ENCODE measurements around the gene JAKMIP2.
"Not testable (repeated sequence)": the region's sequence is repeated elsewhere in the genome, so short reads cannot be mapped to it uniquely, and the experiment has no call there.

The JAKMIP2 gene

GRCh38 chr5:147582272-147582671, 200.3 kb downstream of the JAKMIP2 start:
- DNase-seq: not testable (repeated sequence)

DNA sequence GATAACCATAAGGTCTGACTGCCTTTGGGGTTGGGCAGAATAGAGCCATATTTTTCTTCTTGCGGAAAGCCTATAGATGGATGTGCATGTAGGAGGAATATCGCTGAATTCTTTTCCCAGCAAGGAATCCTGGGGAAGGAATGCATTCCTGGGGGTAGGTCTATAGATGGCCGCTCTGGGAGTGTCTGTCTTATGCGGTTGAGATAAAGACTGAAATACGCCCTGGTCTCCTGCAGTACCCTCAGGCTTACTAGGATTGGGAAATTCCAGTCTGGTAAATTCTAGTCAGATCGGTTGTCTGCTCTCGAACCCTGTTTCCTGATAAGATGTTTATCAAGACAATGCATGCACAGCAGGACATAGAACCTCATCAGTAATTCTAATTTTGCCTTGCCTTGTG, 202.1 kb downstream of the JAKMIP2 start:
- not testable (repeated sequence) for DNase-seq

DNA sequence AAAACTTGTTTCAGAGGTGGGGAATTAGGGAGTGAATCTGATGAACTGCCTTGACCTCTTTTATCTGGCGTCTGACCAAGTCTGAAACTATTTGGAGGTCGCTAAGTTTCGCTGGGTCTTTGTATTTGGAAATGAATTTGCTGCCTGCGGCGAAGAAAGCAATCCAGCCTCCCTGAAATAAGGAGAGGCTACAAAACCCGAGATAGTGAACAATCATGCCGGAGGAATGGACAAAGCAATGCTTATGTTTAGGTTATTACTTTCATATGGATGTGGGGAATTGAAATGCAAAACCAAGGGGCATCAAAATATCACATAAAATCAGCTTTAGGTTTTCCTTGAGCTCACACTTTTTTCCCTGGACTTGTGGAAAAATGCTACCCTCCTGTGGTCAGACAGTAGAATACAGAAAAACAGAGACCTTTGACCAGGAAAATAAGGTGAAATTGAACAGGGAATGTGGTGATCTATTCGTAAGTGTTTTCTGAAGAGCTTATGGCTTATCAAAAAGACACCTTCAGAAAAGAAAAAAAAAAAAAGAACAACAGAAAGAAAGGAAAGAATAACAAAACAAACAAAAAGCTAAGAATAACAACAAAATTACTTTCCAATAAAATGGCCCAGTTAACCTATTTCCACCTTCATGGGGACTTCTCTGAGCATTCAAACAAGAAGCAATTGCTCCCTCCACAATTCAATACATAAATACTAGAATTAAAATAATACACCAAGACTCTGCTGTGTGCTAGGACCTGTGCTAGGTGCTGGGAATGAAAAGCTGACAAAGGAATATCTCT, 204.1 kb downstream of the JAKMIP2 start:
- DNase-seq: no peak

GRCh38 chr5:147576646-147577535, 205.6 kb downstream of the JAKMIP2 start:
- no peak for DNase-seq

DNA sequence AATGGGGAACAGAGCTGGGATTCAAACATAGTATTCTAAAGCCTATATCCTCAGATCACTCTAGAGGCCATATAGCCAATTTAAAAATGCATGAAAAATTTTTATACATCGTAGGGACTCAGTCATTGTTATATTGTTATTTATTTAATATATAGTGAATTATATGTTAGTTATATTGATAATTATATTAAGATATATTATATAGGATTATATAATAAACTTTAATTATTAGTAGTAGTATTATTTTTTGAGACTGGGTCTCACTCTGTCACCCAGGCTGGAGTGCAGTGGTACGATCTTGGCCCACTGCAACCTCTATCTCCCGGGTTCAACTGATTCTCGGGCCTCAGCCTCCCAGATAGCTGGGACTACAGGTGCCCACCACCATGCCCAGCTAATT, 206.9 kb downstream of the JAKMIP2 start:
- no peak for DNase-seq

DNA sequence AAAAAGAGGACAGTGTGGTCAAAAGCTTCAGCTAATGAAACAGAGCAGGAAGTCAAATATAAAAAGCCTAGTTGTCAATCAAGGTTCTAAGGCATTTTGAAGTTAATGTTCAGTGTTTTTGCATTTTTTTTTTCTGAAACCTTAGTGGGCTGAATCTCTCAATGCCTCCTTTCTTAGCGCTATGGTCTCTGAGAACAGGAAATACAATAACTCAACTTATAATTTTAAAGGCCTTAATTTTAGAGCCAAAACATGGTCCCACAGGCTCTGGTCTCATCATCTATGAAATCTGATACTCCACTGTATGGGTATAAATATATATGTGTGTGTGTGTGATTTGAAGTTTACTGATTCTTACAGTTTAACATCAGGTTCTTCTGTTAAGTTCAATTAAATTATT, 209.3 kb downstream of the JAKMIP2 start:
- no peak for DNase-seq

DNA sequence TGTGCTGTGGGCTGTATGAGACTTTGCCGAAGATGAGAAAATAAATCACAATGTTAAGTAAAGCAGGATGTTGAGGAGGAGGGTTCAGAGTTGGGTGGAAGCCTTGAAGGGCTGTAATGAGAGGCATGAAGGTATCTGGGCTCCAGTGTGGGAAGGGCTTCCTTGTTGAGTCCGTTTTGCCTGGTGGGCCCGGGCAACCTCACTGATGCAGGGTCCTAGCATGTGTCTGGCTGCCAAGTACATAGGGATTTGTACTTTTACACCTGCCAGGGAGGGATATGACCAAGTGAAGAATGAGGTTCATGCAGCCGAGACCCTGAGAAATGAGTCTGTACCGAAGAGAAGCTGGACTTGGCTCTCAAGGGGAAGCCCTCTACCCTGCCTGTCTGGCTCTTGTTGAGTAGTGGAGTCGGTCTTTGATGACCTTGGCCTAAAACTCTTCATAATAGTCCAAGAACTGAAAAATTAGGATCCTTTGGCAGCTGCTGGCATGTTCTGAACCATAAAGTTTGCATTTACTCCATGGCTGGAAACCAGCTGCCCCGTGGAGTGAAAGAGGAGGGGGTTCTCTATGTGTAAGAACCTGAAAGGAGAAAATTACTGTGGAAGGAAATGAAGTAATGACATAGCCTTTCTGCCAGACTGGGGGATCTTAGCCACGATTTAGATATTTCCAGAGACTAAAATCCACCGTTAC, 213.7 kb downstream of the JAKMIP2 start:
- DNase-seq: no peak

DNA sequence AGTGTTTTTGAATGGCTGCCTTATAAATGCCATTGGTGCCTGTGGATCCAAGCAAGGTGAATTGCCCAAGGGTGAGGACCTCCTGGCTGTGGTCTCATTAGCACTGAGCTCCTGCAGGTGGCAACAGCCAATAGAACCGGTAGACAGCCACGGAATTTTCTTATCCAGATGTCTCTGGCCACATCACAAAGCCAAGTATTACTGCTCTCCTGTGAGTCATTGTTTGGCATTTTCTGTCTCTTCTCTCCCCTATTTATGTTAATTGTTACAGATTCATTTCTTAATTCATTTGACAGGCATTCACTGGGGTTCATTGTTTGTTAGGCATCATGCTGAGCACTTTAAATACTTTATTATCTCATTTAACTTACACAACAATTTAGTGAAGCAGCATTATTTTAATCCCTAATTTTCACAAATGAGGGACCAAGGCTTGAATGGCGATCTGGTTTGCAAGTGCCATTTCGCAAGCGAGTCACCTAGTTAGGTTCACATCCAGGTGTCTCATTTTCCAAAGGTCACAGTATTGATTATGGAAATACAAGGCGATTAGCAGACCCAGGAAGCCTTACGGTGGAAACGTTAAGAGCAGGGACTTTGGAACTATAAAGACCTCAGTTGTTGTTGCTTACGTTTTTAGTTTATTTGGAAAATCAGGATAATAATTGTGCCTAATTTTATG, 214.5 kb downstream of the JAKMIP2 start:
- DNase-seq: no peak

DNA sequence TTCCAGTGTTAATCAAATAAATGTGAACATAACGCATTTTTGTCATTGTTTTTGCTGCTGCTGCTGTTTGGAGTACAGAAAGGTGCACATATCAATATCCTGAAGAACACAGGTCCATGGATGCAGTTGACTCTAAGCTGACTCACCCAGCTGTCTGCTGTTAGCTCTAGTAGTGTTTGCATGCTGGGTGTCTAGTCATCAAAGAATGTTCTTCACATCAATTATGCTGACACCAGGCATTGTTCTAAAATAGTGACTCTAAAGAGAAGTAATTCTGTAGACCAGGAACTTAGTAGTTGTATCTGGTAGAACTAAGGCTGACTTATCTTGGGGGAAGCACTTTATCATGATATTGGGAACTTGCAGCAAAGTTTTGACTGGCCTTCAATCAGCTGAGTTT, 217.0 kb downstream of the JAKMIP2 start:
- DNase-seq: no peak

DNA sequence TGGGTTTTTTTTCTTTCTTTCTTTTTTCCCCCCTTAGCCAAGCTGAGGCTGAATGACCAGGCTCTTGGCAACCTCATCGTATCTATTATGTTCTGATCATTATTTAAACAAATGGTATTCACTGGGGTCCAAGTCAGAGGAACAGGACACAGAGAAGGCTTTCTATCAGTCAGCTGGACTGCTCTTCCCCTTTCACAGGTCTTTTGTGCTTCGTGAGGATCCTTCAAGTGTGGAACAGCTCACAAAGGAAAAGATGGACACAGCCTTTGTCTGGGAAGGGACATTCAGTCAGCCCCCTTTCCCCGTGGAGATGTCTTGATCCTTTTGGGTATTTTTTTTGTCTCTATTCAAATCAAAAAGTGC, 218.4 kb downstream of the JAKMIP2 start:
- no peak for DNase-seq

DNA sequence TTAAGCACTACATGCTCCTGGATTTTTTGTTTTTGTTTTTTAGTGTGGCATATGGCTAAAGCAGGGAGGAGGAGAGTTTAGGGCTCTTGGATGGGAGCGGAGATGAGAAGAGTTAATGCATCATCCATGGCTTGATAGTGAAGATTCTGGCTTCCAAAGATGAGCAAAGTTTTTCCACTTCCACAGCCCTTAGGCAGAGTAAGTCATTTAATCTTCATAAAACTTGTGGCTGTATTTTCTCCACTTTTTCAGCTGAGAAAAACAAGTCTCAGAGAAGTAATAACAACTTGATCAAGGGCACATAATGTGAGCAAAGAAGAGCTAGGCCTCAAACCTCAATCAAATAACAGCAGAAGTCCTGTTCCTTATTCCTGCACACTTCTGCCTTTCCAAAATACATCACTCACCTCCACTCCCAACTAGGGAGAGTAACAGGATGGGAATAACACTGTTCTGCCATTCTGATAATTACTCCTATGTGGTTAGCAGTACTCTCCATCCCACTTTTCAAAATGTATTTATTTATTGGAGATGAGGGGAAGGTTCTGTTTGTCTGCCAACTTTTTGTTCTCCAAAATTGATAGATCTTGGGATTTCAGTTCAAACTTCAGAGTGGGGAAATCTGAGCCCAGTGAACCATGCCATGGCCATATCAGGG, 218.9 kb downstream of the JAKMIP2 start:
- no peak for DNase-seq

- DNase-seq: no peak
These were observed 221.1 kb downstream of the JAKMIP2 start for GRCh38 chr5:147561435-147561834.

DNA sequence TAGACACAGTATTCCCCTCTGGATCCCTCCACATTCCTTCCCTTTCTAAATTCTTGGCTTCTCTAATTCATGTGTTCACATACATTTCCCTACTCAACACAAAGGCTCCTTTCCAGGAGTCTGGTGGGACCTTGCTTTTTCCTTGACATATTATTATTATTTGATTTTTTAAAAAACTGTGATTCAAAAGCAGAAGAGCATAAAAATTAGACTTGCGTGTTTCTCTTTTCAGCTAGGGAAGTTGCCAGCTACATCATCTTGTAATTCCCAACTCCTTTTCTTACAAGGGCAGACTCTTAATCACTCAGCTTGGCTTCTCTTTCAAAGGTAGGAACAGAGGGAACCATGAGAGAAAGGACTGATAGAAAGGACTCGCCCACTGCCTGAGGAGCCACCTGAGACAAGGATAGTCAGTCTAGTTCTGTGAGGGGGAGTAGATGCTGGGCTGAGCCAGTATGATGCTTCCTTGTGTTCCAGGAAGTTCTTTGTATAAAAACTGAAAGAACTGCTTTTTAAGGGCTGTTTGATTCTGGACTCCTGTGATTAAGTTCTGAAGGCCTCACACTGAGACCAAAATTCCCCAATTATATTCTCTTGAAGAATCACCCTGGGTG, 221.7 kb downstream of the JAKMIP2 start:
- DNase-seq: no peak

DNA sequence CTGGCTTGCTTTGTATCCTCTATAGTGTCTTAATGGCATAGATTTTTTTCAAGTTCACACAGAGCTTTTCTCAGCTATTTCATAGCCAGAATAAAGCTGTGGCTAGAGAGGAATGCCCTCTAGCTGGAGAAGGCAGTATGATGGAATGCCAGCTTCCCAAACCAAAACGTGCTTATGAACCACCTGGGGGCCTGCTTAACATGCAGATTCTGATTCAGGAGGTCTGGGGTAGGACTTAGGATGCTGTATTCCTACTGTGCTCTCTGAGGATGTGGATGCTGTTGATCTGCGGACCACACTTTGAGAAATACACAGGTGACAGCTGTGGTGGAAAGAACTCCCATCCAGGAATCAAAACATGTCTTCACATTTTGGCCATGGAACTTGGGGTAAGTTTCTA, 222.8 kb downstream of the JAKMIP2 start:
- no peak for DNase-seq

DNA sequence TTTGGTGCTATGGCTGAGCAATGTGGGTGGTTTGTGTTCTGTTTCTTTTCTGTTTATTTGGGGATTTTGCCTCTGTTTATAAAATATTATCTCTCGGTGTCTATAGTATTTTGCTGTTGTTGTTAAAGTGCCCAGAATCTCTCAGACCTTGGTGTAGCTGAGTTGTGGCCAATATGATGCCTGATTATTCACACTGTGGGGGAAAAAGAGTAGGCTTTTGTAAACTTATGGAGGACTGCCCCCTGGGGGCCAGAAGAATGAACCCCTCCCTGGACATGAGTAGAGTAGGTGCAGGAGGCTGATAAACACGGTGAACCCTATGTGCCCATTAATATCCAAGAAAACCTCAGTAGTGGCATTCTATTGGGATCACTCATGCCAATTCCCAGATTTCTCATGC, 223.7 kb downstream of the JAKMIP2 start:
- DNase-seq: no peak

DNA sequence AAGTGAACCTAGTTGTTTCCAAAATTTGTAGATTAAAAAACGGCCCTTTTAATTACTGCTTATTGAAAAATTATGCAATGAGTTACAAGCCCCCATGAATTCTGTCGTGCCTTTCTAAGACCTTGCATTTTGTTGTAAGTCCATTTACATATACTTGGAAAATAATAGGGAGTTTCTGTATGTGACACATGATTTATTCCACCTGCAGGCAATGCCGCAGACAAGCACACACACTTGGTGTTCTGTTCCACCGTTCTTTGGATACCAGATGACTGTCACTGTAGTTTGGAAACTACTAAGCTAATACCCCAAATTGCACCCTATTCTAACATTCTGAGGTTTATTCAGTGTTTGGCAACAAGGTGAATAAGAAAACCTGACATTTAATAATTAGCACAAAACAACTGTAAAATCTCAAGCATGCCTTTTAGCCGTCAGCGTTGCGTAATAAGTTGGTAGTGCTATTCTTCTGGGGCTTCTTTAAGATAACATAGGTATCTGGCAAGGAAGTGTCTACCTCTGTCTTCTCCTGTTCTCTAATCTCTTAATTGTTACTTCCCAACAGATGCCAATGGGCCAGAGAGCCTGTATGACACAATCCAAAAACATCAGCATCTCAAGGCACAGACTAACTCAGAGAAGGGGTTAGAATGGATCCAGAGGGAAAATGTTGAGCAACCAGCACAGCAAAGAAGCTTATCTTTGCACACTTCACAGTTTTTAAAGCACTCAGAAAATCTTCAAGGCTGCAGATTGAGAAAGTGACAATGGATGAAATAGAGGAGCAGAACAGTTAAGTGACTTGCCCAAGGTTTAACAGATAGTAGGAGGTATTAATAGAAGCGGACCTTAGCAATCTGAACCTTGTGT, 224.4 kb downstream of the JAKMIP2 start:
- no peak for DNase-seq

DNA sequence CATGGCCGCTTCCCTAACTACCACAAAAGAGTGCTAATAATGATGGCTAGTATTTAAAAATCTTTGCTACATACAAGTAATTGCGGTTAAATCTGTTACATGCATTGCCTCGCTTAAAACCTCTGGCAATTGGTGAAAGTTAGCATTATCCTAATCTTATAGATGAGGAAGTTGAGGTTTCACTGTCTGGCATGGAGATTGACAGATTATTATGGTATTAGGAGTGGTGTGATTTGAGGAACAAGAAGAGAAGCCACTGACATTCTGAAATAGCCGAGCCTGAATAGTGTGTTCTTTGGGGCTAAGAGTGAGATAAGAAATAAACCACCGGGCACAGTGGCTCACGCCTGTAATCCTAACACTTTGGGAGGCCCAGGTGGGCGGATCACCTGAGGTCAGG, 227.4 kb downstream of the JAKMIP2 start:
- DNase-seq: no peak

GRCh38 chr5:147554261-147554817, 228.2 kb downstream of the JAKMIP2 start:
- no peak for DNase-seq

GRCh38 chr5:147553817-147554216, 228.7 kb downstream of the JAKMIP2 start:
- not testable (repeated sequence) for DNase-seq

DNA sequence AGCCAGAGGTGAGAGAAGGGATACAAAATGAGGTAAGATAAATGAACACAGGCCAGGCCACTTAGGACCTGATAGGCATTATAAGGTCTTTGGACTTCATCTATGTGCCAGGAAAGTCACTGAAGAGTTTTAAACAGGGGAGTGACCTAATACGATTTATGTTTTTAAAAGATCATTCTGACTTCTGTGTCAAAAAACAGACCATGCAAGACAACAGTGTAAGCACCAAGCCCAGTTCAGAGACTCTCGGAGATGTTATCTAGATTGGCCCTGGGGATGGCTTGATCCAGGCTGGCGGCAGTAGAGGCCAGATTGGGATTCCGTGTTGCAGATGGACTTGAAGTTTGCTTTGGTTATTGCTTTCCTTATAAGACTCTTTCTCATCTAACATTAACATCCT, 229.6 kb downstream of the JAKMIP2 start:
- DNase-seq: no peak

- DNase-seq: no peak
These were observed 230.9 kb downstream of the JAKMIP2 start for GRCh38 chr5:147551677-147552076.
